Lower leg skin (tissue), 3 donors: ENCODE measurements around the gene SLC35F3.

Experiments
- POLR2A ChIP-seq, 2 donors: fragments of 450-650 bp; IDR thresholded peaks; one replicate each; pipeline ENCODE4 v1.6.1; 2016 to 2017; ENCODE audit warnings: antibody characterized with exemption in 2 of 2, mild to moderate bottlenecking in 1 of 2, moderate library complexity in 1 of 2
- TF ChIP-seq, protein P1 (sequence below), 3 donors: fragments of 450-650 bp; IDR thresholded peaks; one replicate each; pipeline ENCODE4 v1.5.1; 2016; ENCODE audit warnings: antibody characterized with exemption in 3 of 3, mild to moderate bottlenecking in 3 of 3, moderate library complexity in 2 of 3

- TF ChIP-seq, protein P1, sequence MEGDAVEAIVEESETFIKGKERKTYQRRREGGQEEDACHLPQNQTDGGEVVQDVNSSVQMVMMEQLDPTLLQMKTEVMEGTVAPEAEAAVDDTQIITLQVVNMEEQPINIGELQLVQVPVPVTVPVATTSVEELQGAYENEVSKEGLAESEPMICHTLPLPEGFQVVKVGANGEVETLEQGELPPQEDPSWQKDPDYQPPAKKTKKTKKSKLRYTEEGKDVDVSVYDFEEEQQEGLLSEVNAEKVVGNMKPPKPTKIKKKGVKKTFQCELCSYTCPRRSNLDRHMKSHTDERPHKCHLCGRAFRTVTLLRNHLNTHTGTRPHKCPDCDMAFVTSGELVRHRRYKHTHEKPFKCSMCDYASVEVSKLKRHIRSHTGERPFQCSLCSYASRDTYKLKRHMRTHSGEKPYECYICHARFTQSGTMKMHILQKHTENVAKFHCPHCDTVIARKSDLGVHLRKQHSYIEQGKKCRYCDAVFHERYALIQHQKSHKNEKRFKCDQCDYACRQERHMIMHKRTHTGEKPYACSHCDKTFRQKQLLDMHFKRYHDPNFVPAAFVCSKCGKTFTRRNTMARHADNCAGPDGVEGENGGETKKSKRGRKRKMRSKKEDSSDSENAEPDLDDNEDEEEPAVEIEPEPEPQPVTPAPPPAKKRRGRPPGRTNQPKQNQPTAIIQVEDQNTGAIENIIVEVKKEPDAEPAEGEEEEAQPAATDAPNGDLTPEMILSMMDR (IDR thresholded peaks at IDR 0.05): no peak
- no peak for TF ChIP-seq POLR2A (IDR thresholded peaks at IDR 0.05)
Measured at GRCh38 chr1:233975486-233975885, 71.0 kb downstream of the SLC35F3 start.
